ENCODE results near the gene ADORA2A. TPM values are rescaled to one million over a fixed set of nuclear protein-coding genes. Genes with fewer than 3 reads are reported as not detected.

Gene ADORA2A
- total RNA-seq, 1 experiment from 2014 or later = 4.0 TPM

GRCh38 chr22:24393012-24393559 is 34.3 kb upstream of the ADORA2A start:
- H3K27me3 Mint-ChIP-seq (ENCODE audit: insufficient read depth, unreplicated experiment) = no peaks in the 10 kb centered on the region
- no TSS peak for BruUV-seq (replicated peaks)
- no peak overlapping the region for H3K4me3 ChIP-seq (ENCODE audit: low read depth, low read length)
- no peaks in the 10 kb centered on the region for H3K9me3 ChIP-seq
- no peak overlapping the region for H3K4me3 Mint-ChIP-seq (ENCODE audit: unreplicated experiment)
- no peaks in the 10 kb centered on the region for H3K4me1 Mint-ChIP-seq (ENCODE audit: low read depth, unreplicated experiment)
- no peaks in the 10 kb centered on the region for H3K4me1 ChIP-seq
- no peak for TF ChIP-seq CTCF (IDR thresholded peaks at IDR 0.05; ENCODE audit: insufficient read depth in 1 of 2, low read depth in 1 of 2, low read length in 1 of 2, severe bottlenecking in 1 of 2, unreplicated experiment in 1 of 2)
- no peaks in the 10 kb centered on the region for H3K9me3 Mint-ChIP-seq (ENCODE audit: unreplicated experiment)
- no peak for DNase-seq
- intact Hi-C loops (cut with micrococcal nuclease; ENCODE audit: unreplicated experiment) = no loop called here
- no peak overlapping the region for H3K27ac Mint-ChIP-seq (ENCODE audit: unreplicated experiment)
- no peaks in the 10 kb centered on the region; the same call in 1 of the 2 replicates for H3K36me3 ChIP-seq (ENCODE audit: control insufficient read depth, insufficient read depth, low read length)
- ChIA-PET CTCF (interaction anchor here (0.6 kb wide), 1 partner anchor 116 kb away, joined by 7 read pairs; no protein-coding TSS in a partner anchor), POLR2A (no interaction called here)
- no peaks in the 10 kb centered on the region for H3K27me3 ChIP-seq (replicated peaks; ENCODE audit: control insufficient read depth, insufficient read depth, low read length)
- peaks cover 45% of the 10 kb centered on the region for H3K36me3 Mint-ChIP-seq (ENCODE audit: insufficient read depth, unreplicated experiment)

GRCh38 chr22:24393848-24394247 is 33.6 kb upstream of the ADORA2A start:
- Mint-ChIP-seq H3K27ac (ENCODE audit: unreplicated experiment) (no peak overlapping the region), H3K9me3 (ENCODE audit: unreplicated experiment) (no peaks in the 10 kb centered on the region), H3K4me1 (ENCODE audit: low read depth, unreplicated experiment) (no peaks in the 10 kb centered on the region), H3K4me3 (ENCODE audit: unreplicated experiment) (no peak overlapping the region), H3K36me3 (ENCODE audit: insufficient read depth, unreplicated experiment) (peaks cover 50% of the 10 kb centered on the region), H3K27me3 (ENCODE audit: insufficient read depth, unreplicated experiment) (no peaks in the 10 kb centered on the region)
- no peak for TF ChIP-seq CTCF (IDR thresholded peaks at IDR 0.05; ENCODE audit: insufficient read depth in 1 of 2, low read depth in 1 of 2, low read length in 1 of 2, severe bottlenecking in 1 of 2, unreplicated experiment in 1 of 2)
- intact Hi-C loops (cut with micrococcal nuclease; ENCODE audit: unreplicated experiment) = no loop called here
- DNase-seq = no peak
- BruUV-seq (replicated peaks) = no TSS peak
- Histone ChIP-seq H3K36me3 (ENCODE audit: control insufficient read depth, insufficient read depth, low read length) (no peaks in the 10 kb centered on the region; the same call in none of the 2 replicates), H3K9me3 (no peaks in the 10 kb centered on the region), H3K27me3 (replicated peaks; ENCODE audit: control insufficient read depth, insufficient read depth, low read length) (no peaks in the 10 kb centered on the region), H3K4me1 (no peaks in the 10 kb centered on the region), H3K4me3 (ENCODE audit: low read depth, low read length) (no peak overlapping the region)
- CTCF ChIA-PET = no interaction called here
- POLR2A ChIA-PET = no interaction called here

- intact Hi-C loops (cut with micrococcal nuclease; ENCODE audit: unreplicated experiment) = no loop called here
- Mint-ChIP-seq H3K4me3 (ENCODE audit: unreplicated experiment) (no peak overlapping the region), H3K4me1 (ENCODE audit: low read depth, unreplicated experiment) (no peaks in the 10 kb centered on the region), H3K27me3 (ENCODE audit: insufficient read depth, unreplicated experiment) (no peaks in the 10 kb centered on the region), H3K9me3 (ENCODE audit: unreplicated experiment) (no peaks in the 10 kb centered on the region), H3K36me3 (ENCODE audit: insufficient read depth, unreplicated experiment) (peaks cover 49% of the 10 kb centered on the region), H3K27ac (ENCODE audit: unreplicated experiment) (no peak overlapping the region)
- no peak for TF ChIP-seq CTCF (IDR thresholded peaks at IDR 0.05; ENCODE audit: insufficient read depth in 1 of 2, low read depth in 1 of 2, low read length in 1 of 2, severe bottlenecking in 1 of 2, unreplicated experiment in 1 of 2)
- no TSS peak for BruUV-seq (replicated peaks)
- CTCF ChIA-PET = no interaction called here
- Histone ChIP-seq H3K4me1 (no peaks in the 10 kb centered on the region), H3K4me3 (ENCODE audit: low read depth, low read length) (no peak overlapping the region), H3K36me3 (ENCODE audit: control insufficient read depth, insufficient read depth, low read length) (no peaks in the 10 kb centered on the region; the same call in none of the 2 replicates), H3K27me3 (replicated peaks; ENCODE audit: control insufficient read depth, insufficient read depth, low read length) (no peaks in the 10 kb centered on the region), H3K9me3 (no peaks in the 10 kb centered on the region)
- POLR2A ChIA-PET = no interaction called here
- no peak for DNase-seq
Observed at GRCh38 chr22:24394254-24394653, 33.1 kb upstream of the ADORA2A start.

Measured in Caco-2 (cell line).